HUES64 (cell line): ENCODE results near the gene UMODL1.
"Not testable (repeated sequence)": the region's sequence is repeated elsewhere in the genome, so short reads cannot be mapped to it uniquely, and the experiment has no call there.

Experiments
- H3K27ac ChIP-seq: 2 replicates; pipeline ENCODE4 v1.7.0; 2013; ENCODE audit warnings: low read depth, low read length, inconsistent platforms
- H3K27me3 ChIP-seq: 2 replicates; pipeline ENCODE4 v1.6.1; 2013; ENCODE audit warnings: mild to moderate bottlenecking, low read length; ENCODE audit not compliant: insufficient read depth
- H3K36me3 ChIP-seq: 2 replicates; pipeline ENCODE4 v1.6.1; 2013; ENCODE audit warnings: mild to moderate bottlenecking, low read length; ENCODE audit not compliant: insufficient read depth
- H3K4me1 ChIP-seq: 2 replicates; pipeline ENCODE4 v1.6.1; 2013; ENCODE audit warnings: mild to moderate bottlenecking, low read length, moderate library complexity; ENCODE audit not compliant: insufficient read depth
- H3K4me3 ChIP-seq: 2 replicates; pipeline ENCODE4 v1.5.1; 2013; ENCODE audit warnings: mild to moderate bottlenecking, low read length, moderate library complexity
- H3K9ac ChIP-seq: 2 replicates; pipeline ENCODE4 v1.6.1; 2013; ENCODE audit warnings: mild to moderate bottlenecking, low read depth, low read length
- H3K9me3 ChIP-seq: 2 replicates; pipeline ENCODE4 v1.6.1; 2013; ENCODE audit warnings: low read depth, low read length; ENCODE audit not compliant: insufficient read depth
- WGBS: fragments of 150-250, 120-280 bp; methylation state at CpG from one replicate; pipeline ENCODE4 v1.1.7; 2013; ENCODE audit warnings: missing lambda C conversion rate; 5-methylcytosine and 5-hydroxymethylcytosine counted together

The UMODL1 gene

DNA sequence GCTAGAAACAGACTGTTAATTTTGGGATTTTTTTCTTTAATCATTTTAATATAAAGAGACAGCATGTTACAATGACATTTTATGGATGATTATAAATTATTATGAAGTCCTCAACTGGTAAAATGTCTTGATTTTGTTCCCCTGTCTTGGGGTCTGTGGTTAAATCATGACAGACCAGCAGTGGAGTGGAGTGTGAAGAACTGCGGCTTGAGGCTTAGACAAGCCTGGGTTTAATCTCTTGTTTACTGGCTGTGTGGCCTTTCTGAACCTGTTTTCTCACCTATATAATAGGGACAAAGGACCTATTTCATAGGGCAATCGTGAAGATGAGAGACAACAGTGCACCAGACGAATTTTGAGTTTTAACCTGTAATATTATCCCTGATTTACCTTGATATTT lies 1.8 kb upstream of the UMODL1 start:
- 87% methylated on average over 3 of the region's 3 CpGs for WGBS
- no peaks in the 10 kb centered on the region for H3K36me3 ChIP-seq
- no peak overlapping the region for H3K9ac ChIP-seq
- H3K9me3 ChIP-seq: no peaks in the 10 kb centered on the region
- peaks cover 4% of the 10 kb centered on the region; the same call in 1 of the 2 replicates for H3K4me1 ChIP-seq
- no peak overlapping the region for H3K27ac ChIP-seq
- H3K4me3 ChIP-seq: no peak overlapping the region
- H3K27me3 ChIP-seq: no peaks in the 10 kb centered on the region

DNA sequence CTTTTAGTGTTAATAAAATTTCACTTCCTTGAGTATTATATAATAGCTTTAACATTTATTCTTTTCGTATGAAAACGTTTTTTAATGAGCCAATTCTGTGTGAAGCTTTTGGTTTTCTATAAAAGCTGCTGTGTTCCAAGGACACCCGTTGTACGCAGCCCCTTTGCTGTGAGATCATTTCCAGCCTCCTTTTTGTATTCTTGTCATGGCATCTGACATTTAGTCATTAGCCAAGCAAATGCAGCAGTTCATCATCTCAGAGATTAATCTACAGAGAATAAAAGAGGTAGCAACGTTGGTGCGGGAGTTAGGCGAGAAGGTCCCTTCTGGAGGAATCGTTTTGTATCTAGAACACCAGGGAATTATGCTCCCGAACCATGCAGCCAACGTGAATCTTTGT lies 1.3 kb upstream of the UMODL1 start:
- Histone ChIP-seq H3K27me3 (no peaks in the 10 kb centered on the region), H3K36me3 (no peaks in the 10 kb centered on the region), H3K9ac (no peak overlapping the region), H3K9me3 (no peaks in the 10 kb centered on the region), H3K4me3 (no peak overlapping the region), H3K27ac (no peak overlapping the region), H3K4me1 (0 out of 2 replicates have a peak, but pooled peaks cover 3% of the 10 kb centered on the region)
- 80% methylated on average over 10 of the region's 10 CpGs for WGBS

DNA sequence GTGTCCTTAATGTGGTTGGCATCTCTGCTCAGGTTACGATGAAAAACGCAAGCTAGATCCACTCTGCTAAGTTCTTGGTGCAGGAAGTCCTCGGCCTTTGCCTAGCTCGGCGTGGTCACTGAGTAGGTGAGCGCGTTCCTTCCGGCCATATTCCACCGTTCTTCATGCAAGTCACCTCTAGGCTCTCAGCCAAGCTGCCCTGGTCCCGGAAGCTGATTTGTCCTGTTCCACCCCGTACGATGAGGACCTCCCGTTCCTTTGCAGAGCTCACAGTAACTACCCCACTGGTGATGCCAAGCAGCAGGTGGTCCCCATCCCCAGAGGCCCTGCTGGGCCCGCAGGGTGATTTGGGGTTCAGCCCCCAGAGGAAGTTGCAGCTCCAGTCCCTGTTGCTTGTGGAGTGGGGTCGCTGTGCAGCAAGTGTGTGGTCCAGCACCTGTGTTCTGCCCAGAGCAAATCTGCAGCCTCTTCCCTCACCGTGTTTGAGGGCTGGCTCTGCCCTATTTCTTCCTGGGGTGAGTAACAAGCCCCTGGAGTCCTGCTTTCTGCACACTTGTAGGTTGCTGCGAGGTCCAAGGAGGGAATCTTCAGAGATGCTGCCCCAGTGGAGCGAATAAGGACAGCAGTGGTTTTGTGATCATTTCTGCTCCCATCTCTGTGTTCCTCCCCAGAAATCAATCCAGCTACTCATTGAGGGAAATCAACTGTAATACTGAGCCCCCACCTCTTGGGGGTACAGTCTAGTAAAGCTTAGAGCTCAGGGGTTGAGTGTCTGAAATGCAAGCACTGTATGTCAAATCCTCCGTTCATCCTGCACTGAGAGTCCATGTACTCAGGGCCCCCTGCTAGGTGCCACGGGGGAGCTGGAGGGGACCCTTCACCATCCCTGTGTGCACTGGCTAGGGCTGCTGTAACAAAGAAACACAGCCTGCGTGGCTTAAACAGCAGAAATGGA lies 2.3 kb downstream of the UMODL1 start:
- no peaks in the 10 kb centered on the region for H3K27me3 ChIP-seq
- no peaks in the 10 kb centered on the region for H3K9me3 ChIP-seq
- no peak overlapping the region for H3K27ac ChIP-seq
- 94% methylated on average over 21 of the region's 21 CpGs for WGBS
- no peaks in the 10 kb centered on the region for H3K36me3 ChIP-seq
- no peak overlapping the region for H3K4me3 ChIP-seq
- H3K9ac ChIP-seq: no peak overlapping the region
- H3K4me1 ChIP-seq: no peaks in the 10 kb centered on the region

DNA sequence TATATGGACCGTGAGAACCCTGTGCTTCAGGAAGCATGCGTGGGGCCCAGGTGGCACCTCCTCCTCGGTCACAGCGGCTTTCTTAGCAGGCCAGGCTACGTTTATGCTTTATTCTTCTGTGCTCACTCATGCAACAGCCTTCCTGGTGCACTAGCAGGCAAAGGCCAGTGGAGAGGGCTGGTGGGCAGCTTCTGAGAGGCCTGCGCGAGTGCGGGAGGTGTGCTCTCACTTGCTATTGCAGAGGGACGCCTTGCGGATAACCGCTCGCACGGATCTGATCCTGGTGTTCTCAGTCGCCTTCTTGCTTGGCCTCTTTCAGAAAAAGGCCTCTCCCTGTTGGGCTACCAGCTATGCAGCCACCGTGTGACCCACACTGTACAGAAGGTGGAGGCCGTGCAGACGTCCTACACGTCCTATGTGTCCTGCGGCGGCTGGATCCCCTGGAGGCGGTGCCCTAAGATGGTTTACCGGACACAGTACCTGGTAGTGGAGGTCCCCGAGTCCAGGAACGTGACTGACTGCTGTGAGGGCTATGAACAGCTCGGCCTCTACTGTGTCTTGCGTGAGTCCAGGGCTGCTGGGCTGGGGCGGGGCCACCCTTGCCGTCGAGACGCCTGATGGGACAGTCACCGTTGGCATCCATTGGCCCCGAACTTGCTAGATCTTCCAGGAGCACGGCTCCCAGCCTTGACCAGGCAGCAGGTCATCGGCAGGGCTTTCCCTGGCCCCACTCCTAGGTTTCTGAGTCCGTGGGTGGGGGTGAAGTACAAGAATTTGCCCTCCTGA lies 4.8 kb downstream of the UMODL1 start:
- H3K27ac ChIP-seq: no peak overlapping the region
- H3K4me3 ChIP-seq: no peak overlapping the region
- no peaks in the 10 kb centered on the region for H3K36me3 ChIP-seq
- no peaks in the 10 kb centered on the region for H3K27me3 ChIP-seq
- 95% methylated on average over 35 of the region's 35 CpGs for WGBS
- H3K4me1 ChIP-seq: no peaks in the 10 kb centered on the region
- H3K9ac ChIP-seq: no peak overlapping the region
- no peaks in the 10 kb centered on the region for H3K9me3 ChIP-seq

DNA sequence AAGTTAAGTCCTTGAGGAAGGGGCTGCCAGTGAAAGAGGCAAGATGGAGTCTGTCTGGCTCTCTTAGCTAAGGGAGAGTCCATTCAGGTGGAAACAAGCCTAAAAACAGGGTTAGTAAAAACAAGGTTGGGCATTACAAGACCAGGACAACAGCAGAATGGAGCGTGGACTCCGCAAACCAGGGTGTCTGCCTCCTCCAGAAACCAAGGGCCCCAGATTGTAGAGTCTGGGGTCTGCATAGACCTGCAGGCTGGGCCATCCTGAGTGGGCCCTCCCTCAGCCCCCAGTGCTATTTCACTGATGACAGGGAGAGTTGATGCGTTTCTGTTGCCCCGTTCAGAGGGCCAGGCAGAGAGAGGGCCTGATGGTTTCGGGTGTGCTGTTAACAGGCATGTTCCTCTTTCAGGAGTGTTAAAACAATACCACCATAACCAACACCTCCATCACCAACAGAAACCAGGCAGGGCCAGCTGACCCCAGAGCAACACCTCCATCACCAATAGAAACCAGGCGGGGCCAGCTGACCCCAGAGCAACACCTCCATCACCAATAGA lies 6.6 kb downstream of the UMODL1 start:
- 93% methylated on average over 5 of the region's 6 CpGs for WGBS
- H3K9ac ChIP-seq, H3K4me1 ChIP-seq, H3K27me3 ChIP-seq, H3K4me3 ChIP-seq, H3K27ac ChIP-seq, H3K9me3 ChIP-seq, H3K36me3 ChIP-seq: not testable (repeated sequence)

DNA sequence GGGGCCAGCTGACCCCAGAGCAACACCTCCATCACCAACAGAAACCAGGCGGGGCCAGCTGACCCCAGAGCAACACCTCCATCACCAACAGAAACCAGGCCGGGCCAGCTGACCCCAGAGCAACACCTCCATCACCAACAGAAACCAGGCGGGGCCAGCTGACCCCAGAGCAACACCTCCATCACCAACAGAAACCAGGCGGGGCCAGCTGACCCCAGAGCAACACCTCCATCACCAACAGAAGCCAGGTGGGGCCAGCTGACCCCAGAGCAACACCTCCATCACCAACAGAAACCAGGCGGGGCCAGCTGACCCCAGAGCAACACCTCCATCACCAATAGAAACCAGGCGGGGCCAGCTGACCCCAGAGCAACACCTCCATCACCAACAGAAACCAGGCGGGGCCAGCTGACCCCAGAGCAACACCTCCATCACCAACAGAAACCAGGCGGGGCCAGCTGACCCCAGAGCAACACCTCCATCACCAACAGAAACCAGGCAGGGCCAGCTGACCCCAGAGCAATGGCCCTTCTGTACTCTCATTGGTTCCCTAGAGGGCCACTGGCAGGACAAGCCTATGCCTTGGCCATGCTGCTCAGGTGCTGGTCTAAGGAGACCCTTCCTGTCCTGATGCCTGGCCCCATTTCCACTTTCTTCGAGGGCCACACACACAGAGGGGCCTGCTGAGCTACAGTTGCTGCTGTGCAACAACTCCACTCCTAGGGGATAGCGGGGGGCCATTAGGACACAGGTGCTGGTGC lies 7.3 kb downstream of the UMODL1 start:
- not testable (repeated sequence) for H3K9me3 ChIP-seq, H3K4me1 ChIP-seq, H3K36me3 ChIP-seq, H3K27ac ChIP-seq, H3K9ac ChIP-seq, H3K27me3 ChIP-seq, H3K4me3 ChIP-seq
- 60% methylated on average over 4 of the region's 10 CpGs for WGBS

DNA sequence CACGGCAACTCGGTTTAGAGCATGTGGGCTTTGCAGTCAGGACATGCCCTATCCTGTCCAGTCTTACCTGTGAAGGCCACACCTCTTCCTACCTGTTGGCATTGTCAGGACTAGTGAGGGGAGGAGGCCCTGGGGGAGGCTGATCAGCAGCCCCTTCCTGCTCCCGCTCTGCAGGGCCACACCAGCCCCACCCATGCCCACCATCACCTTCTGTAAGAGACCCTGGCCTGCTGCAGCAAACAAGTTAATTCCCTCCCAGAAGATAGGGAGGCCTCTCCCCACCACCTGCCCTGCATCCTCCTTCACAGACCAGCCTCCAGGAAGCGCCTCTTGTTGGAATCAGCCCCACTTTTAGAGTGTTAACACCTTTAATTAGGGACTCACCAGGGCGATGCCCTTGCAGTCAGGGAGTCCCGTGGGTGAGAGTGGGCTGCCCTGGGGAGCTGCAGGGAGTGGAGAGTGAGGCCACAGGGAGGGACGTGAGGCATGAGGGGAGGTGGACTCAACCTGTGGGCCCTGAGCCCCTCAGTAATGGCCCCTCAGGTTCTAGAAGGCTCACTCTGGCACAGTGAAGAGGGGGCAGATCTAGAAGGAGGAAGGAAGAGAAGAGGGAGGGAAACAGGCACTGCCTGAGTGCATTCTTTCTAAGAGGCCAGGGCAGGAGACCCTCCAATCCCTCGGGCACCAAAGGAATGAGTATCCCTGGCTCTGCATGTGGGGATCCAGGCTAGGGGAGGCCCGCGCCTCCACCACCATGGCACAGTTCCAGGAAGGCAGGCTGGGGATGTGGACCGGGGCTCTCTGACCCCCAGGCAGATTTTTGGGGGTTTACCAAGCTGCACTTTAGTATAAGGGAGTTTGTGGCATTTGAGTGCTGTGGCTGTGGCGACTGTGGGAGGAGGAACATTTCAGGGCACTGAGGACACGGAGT lies 8.2 kb downstream of the UMODL1 start:
- Histone ChIP-seq H3K9me3 (no peaks in the 10 kb centered on the region), H3K9ac (no peak overlapping the region), H3K27ac (no peak overlapping the region), H3K4me3 (no peak overlapping the region), H3K36me3 (no peaks in the 10 kb centered on the region), H3K27me3 (no peaks in the 10 kb centered on the region), H3K4me1 (no peaks in the 10 kb centered on the region)
- 86% methylated on average over 13 of the region's 13 CpGs for WGBS

DNA sequence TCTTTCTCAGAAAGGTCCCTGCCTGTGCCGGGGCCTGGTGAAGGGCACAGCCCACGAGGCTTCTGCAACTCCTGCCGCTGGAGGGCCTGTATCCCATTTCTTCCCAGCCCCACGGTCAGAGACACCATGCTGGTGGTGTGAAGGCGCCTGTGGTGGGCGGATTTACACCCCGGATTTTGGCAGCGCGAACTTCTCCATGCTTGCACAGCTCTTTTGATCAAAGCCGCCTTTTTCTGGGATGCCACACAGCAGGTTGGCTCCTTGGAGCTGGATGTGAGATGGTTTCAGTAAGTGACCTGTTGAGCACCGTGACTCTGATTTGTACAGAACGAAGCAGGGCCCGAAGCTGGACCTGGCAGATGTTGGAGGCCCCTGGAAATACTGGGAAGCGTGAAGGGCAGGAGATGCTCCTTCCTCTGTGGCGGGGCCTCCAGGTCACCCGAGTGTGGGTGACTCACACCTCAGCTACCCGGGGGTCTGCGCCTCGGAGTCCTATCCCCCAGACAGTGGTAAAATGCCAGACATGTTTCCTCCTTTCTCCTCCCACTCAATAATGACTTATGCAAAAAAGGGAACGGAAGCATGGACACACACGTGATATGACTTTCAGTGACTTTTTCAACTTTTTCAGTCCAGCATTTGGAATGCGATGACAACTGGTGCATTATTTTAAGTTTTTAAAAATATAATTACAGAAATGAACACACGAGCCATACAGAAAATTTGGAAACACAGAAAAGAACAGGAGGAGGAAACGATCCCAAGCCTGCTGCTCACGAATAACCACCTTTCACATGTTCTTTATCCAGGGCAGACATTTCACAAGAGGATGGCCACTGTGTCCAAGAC lies 9.0 kb downstream of the UMODL1 start:
- H3K4me1 ChIP-seq: no peaks in the 10 kb centered on the region
- H3K9ac ChIP-seq: no peak overlapping the region
- no peaks in the 10 kb centered on the region for H3K27me3 ChIP-seq
- H3K9me3 ChIP-seq: no peaks in the 10 kb centered on the region
- no peak overlapping the region for H3K27ac ChIP-seq
- 91% methylated on average over 25 of the region's 25 CpGs for WGBS
- no peak overlapping the region for H3K4me3 ChIP-seq
- H3K36me3 ChIP-seq: no peaks in the 10 kb centered on the region

DNA sequence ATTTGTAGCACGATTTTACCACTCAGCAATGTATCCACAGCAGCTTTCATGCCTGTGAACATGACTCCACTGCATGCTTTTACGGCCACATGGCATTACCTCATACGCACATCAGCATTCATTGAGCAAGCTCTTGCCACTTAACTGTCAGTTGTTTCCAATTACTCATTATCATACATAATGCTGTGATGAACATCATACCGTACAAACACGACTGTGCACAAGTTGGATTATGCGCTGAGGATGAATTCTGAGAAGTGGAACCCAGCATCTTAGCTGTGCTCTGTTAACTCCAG lies 9.6 kb downstream of the UMODL1 start:
- Histone ChIP-seq H3K4me1 (no peaks in the 10 kb centered on the region), H3K9ac (no peak overlapping the region), H3K27ac (no peak overlapping the region), H3K4me3 (no peak overlapping the region), H3K9me3 (no peaks in the 10 kb centered on the region), H3K27me3 (no peaks in the 10 kb centered on the region), H3K36me3 (no peaks in the 10 kb centered on the region)
- 95% methylated on average over 6 of the region's 6 CpGs for WGBS

DNA sequence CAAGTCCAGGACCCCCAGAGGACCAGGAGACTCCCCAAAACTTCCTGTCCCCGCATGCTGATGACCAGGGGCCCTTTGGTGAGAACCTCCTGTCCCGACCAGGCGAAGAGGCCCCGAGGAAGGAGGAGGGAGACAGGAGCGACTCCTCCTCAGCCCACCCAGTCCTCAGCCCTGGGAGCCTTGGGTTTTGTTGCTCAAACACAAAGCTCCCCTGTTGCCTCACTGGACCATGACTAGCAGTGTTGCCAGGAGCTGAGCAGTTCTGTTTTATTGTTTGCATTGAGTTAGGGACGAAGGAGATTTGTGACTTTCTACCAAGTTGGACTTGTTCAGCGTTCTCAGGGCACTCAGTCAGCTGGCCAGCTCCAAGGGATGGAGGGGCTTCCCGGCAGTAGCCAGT lies 10.0 kb downstream of the UMODL1 start:
- Histone ChIP-seq H3K4me3 (no peak overlapping the region), H3K27me3 (no peaks in the 10 kb centered on the region), H3K36me3 (no peaks in the 10 kb centered on the region), H3K27ac (no peak overlapping the region), H3K9ac (no peak overlapping the region), H3K4me1 (no peaks in the 10 kb centered on the region), H3K9me3 (no peaks in the 10 kb centered on the region)
- WGBS: 78% methylated on average over 8 of the region's 8 CpGs
